KBM-7 (cell line): Measurements from ENCODE around the gene ZNF117.
"Not testable (repeated sequence)": the region's sequence is repeated elsewhere in the genome, so short reads cannot be mapped to it uniquely, and the experiment has no call there.

Source experiments
- DNase-seq: peaks from one replicate; pipeline ENCODE4 v3.0.0-alpha.2; 2015
- in situ Hi-C: fragments of 300-500 bp; cut with MboI; formaldehyde crosslinking; loops from 2 replicates; pipeline ENCODE4 v1.14.3; 2020; ENCODE audit warnings: low sequenced_read_pairs, low pct_unique_long_range_greater_than_20kb, mixed read lengths

The ZNF117 gene

GRCh38 chr7:64990936-64991335 is at the start of gene ZNF117:
Gene ZNF117 (minus strand): TSS chr7:64991036.
- in situ Hi-C loops, result no loop called here
- no peak for DNase-seq

DNA sequence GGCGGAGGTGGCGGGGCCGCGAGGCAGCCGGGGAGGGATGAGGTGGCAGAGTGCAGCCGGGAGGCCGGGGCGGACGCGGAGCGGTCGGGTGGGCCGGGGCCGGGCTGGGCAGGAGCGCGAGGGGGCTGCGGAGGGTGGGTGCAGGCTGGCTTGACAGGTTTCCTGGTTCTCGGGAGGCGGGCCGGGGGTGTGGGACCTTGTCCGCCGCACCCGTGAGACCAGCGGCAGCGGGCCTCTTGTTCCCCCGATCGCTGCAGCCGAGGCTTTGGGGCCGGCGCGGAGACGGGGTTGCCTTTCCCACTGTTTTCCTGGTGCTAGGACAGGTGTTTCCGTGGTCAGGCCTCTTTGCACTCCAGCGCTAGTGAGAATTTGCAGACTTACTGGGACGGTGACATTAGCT is 47.9 kb upstream of the ZNF117 start:
- in situ Hi-C loops, result not testable (repeated sequence)
- DNase-seq, result peak; percentile 59

- peak; percentile 75 for DNase-seq
- in situ Hi-C loops, result no loop called here
These were observed 47.2 kb upstream of the ZNF117 start for GRCh38 chr7:65037740-65038688.

- in situ Hi-C loops, result not testable (repeated sequence)
- peak; percentile 77 for DNase-seq
These were observed 45.7 kb upstream of the ZNF117 start for GRCh38 chr7:65036526-65036925.

DNA sequence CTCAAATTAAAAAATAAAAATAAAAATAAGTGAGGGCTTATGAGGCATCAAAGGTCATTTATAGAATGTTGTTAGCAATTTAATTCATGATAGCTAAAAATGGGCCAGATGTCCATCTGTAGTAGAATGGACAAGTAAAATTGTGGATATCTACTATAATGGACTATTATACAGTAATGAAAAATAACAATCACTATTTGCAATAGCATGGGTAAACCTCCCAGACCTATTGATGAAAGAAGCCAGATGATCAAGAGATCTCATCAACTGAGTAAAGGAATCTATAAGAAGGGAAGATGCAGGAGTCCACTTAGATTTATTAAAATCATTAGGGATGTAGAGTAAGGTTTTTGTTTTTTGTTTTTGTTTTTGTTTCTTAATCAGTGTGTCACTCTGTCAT is 44.6 kb upstream of the ZNF117 start:
- in situ Hi-C loops, DNase-seq: not testable (repeated sequence)

DNA sequence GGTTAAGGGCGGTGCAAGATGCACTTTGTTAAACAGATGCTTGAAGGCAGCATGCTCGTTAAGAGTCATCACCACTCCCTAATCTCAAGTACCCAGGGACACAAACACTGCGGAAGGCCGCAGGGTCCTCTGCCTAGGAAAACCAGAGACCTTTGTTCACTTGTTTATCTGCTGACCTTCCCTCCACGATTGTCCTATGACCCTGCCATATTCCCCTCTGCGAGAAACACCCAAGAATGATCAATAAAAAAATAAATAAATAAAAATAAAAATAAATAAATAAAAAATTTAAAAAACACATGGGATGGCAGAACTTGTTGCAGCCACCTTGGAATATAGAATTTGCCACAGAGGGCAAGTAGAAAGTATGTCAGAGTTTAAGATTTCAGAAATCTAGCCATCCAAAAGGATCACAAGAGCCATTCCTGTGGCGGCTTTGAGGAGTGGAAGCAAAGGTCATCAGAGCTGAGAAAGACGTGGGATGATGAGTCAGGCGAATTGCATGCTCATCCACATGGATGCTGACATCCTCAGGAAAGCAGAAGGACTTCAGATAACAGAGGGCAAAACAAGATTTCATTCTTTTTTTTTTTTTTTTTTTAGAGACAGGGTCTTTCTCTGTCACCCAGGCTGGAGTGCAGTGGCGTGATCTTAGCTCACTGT is 43.4 kb upstream of the ZNF117 start:
- DNase-seq, in situ Hi-C loops: not testable (repeated sequence)

DNA sequence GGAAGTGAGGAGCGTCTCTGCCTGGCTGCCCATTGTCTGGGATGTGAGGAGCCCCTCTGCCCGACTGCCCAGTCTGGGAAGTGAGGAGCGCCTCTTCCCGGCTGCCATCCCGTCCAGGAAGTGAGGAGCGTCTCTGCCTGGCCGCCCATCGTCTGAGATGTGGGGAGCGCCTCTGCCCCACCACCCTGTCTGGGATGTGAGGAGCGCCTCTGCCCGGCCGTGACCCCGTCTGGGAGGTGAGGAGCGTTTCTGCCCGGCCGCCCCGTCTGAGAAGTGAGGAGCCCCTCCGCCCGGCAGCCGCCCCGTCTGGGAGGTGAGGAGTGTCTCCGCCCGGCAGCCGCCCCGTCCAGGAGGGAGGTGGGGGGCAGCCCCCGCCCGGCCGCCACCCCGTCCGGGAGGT is 42.6 kb upstream of the ZNF117 start:
- in situ Hi-C loops, DNase-seq: not testable (repeated sequence)

GRCh38 chr7:65025023-65025422 is 34.2 kb upstream of the ZNF117 start:
- DNase-seq, in situ Hi-C loops: not testable (repeated sequence)

GRCh38 chr7:65020978-65021377 is 30.1 kb upstream of the ZNF117 start:
- DNase-seq, in situ Hi-C loops: not testable (repeated sequence)

GRCh38 chr7:65009881-65010280 is 19.0 kb upstream of the ZNF117 start:
- DNase-seq, in situ Hi-C loops: not testable (repeated sequence)

DNA sequence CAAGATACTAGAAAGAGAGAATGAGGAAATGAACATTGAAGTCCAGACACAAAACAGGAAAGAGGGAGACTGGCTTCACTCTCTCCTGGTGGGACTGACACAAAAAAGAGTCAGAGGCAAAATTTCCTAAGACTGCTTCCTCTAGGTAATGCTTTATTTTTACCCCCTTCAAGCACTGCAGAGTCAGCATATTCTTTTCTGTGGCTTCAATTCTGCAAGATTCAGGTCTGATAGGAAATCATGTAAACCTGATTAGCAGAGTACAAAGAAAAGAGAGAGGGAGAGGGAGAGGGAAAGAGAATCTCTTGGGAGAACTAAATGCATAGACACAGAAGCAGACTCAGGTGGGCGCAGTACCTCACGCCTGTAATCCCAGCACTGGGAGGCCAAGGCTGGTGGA is 18.6 kb upstream of the ZNF117 start:
- in situ Hi-C loops, result not testable (repeated sequence)

DNA sequence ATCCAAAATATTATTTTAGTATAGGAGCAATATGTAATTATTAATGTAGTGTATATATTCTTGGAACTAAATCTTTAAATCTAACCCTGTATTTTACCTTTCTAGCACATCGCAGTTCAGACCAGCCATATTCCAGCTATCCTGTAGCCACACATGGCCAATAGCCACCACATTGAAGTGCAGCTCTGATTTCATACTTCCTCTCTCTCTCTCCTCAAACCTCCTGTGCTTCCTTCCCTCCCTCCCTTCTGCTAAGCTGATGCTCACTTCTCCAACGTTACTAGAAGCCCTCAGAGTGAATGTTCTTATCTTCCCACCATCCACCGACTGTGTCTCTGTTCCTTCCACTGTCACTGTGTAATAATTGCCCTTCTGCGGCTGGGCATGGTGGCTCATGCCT is 16.2 kb upstream of the ZNF117 start:
- in situ Hi-C loops, result not testable (repeated sequence)
- DNase-seq, result peak; percentile 88

More for the DNA sequence above, 18.6 kb upstream of the ZNF117 start:
- not testable (repeated sequence) for DNase-seq

DNA sequence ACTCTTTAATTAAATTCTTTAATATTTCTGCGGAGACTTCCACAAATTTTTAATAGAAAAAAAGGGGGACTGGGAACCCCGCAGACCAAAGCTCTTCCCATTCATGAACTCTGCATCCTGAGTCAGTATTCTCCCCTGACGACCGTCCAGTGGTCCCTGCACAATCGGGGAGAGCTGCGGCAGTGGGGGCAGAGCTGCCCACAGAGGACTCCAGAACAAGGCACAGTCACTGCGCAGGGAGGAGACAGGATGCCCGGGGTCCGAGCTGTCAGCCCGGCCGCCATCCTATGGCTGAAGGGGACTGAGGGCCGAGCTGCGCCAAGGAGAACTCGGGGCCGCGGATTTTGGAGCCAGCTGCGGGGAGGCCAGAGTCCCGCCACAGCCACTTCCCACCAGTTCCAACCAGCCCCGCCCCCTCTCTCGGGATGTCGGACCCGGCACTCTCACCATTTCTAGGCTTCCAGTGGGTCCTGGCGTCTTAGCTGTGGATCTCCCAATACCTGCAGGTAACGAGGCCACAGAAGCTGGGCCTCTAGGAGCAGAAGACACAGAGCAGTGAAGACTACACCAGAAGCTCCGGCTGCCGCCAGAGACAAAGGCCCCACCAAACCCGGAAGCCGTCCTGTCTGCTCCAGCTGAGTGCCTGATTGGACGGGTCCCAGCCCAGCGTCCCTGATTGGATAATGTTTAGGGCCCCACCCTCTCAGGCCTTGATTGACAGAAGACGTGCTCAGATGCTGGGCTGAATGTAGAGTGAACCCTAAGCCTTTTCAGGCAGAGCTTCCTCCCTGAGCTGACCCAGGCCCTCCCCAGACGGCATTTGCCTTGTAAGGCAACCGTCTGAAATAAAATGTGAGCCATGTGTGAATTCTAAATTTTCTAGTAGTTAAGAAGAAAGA is 15.5 kb upstream of the ZNF117 start, which contains the start of gene ERV3-1:
Gene ERV3-1, minus strand, starts transcription at position 594 of the 899 bp plus-strand sequence. CDS start 13,661 bp downstream, outside the sequence.
- in situ Hi-C loops, result no loop called here
- peak; percentile 97 for DNase-seq

- in situ Hi-C loops, result no loop called here
These were observed 13.7 kb upstream of the ZNF117 start for GRCh38 chr7:65004575-65004974.

GRCh38 chr7:65002972-65003585 is 12.2 kb upstream of the ZNF117 start:
- no peak for DNase-seq
- in situ Hi-C loops, result no loop called here

More at GRCh38 chr7:65004575-65004974, 13.7 kb upstream of the ZNF117 start:
- DNase-seq, result no peak

GRCh38 chr7:65001291-65001814 is 10.5 kb upstream of the ZNF117 start:
- in situ Hi-C loops, result no loop called here
- no peak for DNase-seq

DNA sequence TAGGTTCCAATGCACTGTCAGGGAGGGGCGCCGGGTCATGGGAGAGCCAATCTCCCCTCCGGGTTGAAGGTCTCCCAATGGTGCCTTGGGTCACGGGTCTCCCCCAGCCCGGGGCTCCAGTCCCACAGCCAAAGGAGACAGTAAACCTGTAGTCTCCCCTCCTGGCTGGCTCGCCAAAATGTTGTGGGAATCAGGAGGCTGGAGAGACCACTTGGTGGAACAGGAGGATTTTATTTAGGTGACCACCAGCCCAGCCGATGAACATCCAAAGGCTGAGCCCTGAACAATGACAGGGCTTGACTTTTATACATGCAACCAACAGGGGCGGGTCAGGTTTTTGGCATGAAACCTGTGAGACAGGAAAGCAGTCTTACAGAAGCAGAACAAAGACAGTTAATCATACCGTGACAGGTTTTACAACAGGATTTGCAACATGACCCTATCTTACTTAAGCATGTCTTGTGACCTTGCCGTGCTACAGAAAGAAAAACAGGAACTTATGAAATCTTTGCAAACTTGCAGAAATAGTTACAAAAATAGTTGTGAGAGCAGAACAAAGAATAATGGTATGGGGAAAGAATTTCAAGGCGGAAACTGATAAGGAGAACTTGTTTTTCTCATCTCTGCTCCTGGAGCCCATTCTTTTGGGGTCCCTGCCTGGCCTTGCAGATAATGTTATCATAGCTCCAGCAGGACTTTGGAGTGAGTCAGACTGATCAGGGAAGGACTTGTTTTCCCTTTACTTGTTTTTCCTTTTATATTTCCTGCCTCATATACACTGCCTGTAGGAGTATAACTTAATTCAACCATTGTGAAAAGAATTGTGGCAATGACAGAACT is 8.5 kb upstream of the ZNF117 start:
- DNase-seq, result peak; percentile 98
- in situ Hi-C loops, result no loop called here

- in situ Hi-C loops, result no loop called here
These were observed 8.0 kb upstream of the ZNF117 start for GRCh38 chr7:64998865-64999164.

More at GRCh38 chr7:64998865-64999164, 8.0 kb upstream of the ZNF117 start:
- DNase-seq, result no peak
